Spleen (tissue), 11 donors: ENCODE measurements around the gene COL26A1. TPM values are rescaled to one million over a fixed set of nuclear protein-coding genes. Genes with fewer than 3 reads are reported as not detected.
A peak's percentile ranks its signal among the peaks of the same experiment; 100 is the strongest.

ENCODE experiments used
- DNase-seq: peaks from one replicate; pipeline ENCODE4 v3.0.0-alpha.2; 2020
- H3K27ac ChIP-seq, 8 donors: fragments of 200-600 bp; sonication (generic) in 7 of 8; 1 replicate in 4 of 8; 2 replicates in 4 of 8; pipeline versions ENCODE4 v1.5.0 to v1.8.0; 2016 to 2021; ENCODE audit warnings: inconsistent platforms in 4 of 8, mild to moderate bottlenecking in 4 of 8, moderate library complexity in 1 of 8
- H3K27me3 ChIP-seq, 7 donors: fragments of 200-600 bp; sonication (generic) in 6 of 7; replicated peaks in 1 of 7; 1 replicate in 4 of 7; 2 replicates in 3 of 7; pipeline versions ENCODE4 v1.5.0 to v1.8.0; 2016 to 2021; ENCODE audit warnings: inconsistent platforms in 3 of 7, mild to moderate bottlenecking in 1 of 7
- H3K36me3 ChIP-seq, 6 donors: fragments of 200-600 bp; sonication (generic) in 5 of 6; 1 replicate in 4 of 6; 2 replicates in 2 of 6; pipeline versions ENCODE4 v1.5.0 to v1.8.0; 2016 to 2021; ENCODE audit warnings: inconsistent platforms in 2 of 6
- H3K4me1 ChIP-seq, 6 donors: fragments of 200-600 bp; sonication (generic) in 5 of 6; 1 replicate in 3 of 6; 2 replicates in 3 of 6; pipeline versions ENCODE4 v1.5.0 to v1.8.0; 2016 to 2021; ENCODE audit warnings: inconsistent platforms in 3 of 6
- H3K4me3 ChIP-seq, 8 donors: fragments of 200-600 bp; sonication (generic) in 7 of 8; 1 replicate in 4 of 8; 2 replicates in 4 of 8; pipeline versions ENCODE4 v1.5.0 to v1.8.0; 2016 to 2021; ENCODE audit warnings: inconsistent platforms in 4 of 8, mild to moderate bottlenecking in 4 of 8, moderate library complexity in 2 of 8
- H3K9me3 ChIP-seq, 8 donors: fragments of 200-600 bp; sonication (generic) in 7 of 8; 1 replicate in 4 of 8; 2 replicates in 4 of 8; pipeline versions ENCODE4 v1.5.0 to v1.8.0; 2016 to 2021; ENCODE audit warnings: inconsistent platforms in 4 of 8
- CTCF ChIP-seq, 11 experiments: fragments of 200-600 bp in 7 of 11; fragments of 450-650 bp in 4 of 11; sonication (generic) in 4 of 11; IDR thresholded peaks in 8 of 11; conservative IDR thresholded peaks in 3 of 11; 1 replicate in 7 of 11; 2 replicates in 4 of 11; pipeline versions ENCODE4 v1.4.0 to v1.8.0; 2016 to 2021; ENCODE audit warnings: antibody characterized with exemption in 11 of 11, inconsistent platforms in 4 of 11, mild to moderate bottlenecking in 1 of 11
- POLR2A ChIP-seq, 3 donors: fragments of 450-650 bp; IDR thresholded peaks; one replicate each; pipeline ENCODE4 v1.5.1; 2017; ENCODE audit warnings: antibody characterized with exemption in 3 of 3, mild to moderate bottlenecking in 1 of 3
- POLR2AphosphoS5 ChIP-seq, 3 donors: sonication (generic); formaldehyde crosslinking; IDR thresholded peaks; one replicate each; pipeline ENCODE4 v1.5.1; 2017; ENCODE audit warnings: antibody characterized with exemption in 3 of 3
- WGBS, 5 donors: extraction: QIAGEN DNeasy Blood & Tissue Kit in 3 of 5; methylation state at CpG; one replicate each; pipeline versions ENCODE4 v1.1.5 to v1.1.7; 2013 to 2018; 5-methylcytosine and 5-hydroxymethylcytosine counted together
- intact Hi-C: fragments of 100-400 bp; cut with DNase I; formaldehyde crosslinking; loops from one replicate; pipeline ENCODE4 v1.15.0; 2023; ENCODE audit warnings: low total_unique reads
- polyA plus RNA-seq, 3 donors: library from polyadenylated mRNA; stranded (reverse); fragments of 200-250 nt; gene quantifications; one replicate each; pipeline ENCODE4 v1.2.1, GENCODE V29; 2013
- total RNA-seq, 7 donors: library from RNA; depleted of rRNA in 3 of 7; stranded (reverse); fragments of >200 nt in 3 of 7; fragmentation: NEBNext Ultra II Directional in 4 of 7; extraction: Animal tissue kit (Norgen Biotek cat#: 25700) in 4 of 7; gene quantifications; one replicate each; pipeline versions ENCODE4 v1.1.0 to v1.2.1, GENCODE V29; 2016 to 2021
- donor health status: healthy with polysubstance abuse.
- donor health status: DM: no; HTN: no; CAD: no; lungs with moderate emphysema.
- donor health status: DM: no; HTN: no; CAD: no.
- donor health status: Bipolar disorder and iron deficiency.
- donor health status: healthy.
- donor health status: DM: no; HTN: no; CAD: no.
- donor health status: DM: yes; HTN: yes; CAD: no.

Gene COL26A1
- total and polyA plus RNA-seq, 10 donors: 0.15 to 0.32 (median 0.22) TPM; not detected in 4

GRCh38 chr7:101321491-101322401, 40.9 kb upstream of the COL26A1 start, which contains the start of gene IFT22:
TSS of gene IFT22 (minus strand) at chr7:101321812. CDS start at chr7:101321709, 103 bp downstream.
- WGBS, 5 donors: 1 to 5% (median 2%) methylated on average over 21 to 69 of the region's 69 CpGs
- TF ChIP-seq POLR2A (IDR thresholded peaks at IDR 0.05): no peak
- peak; percentile 75 to 82 (median 80) for TF ChIP-seq POLR2AphosphoS5 (IDR thresholded peaks at IDR 0.05)
- TF ChIP-seq CTCF (IDR thresholded peaks at IDR 0.05 in 8 of 11, conservative IDR thresholded peaks at IDR 0.05 in 3 of 11): peak in 3 of 11 experiments; percentile 3 to 33 (median 14)
- Histone ChIP-seq H3K9me3 (no peaks in the 10 kb centered on the region), H3K4me3 (peak within 1 kb of the TSS; percentile 75 to 93 (median 80)), H3K27ac (peak within 1 kb of the TSS; percentile 55 to 90 (median 85)), H3K36me3 (peaks cover 0 to 11% (median 0%) of the 10 kb centered on the region in 6 donors), H3K27me3 (no peaks in the 10 kb centered on the region), H3K4me1 (peaks cover 6 to 20% (median 15%) of the 10 kb centered on the region in 6 donors)
- peak; percentile 97 for DNase-seq
- intact Hi-C loops: no loop called here

GRCh38 chr7:101328159-101328558, 34.5 kb upstream of the COL26A1 start:
- TF ChIP-seq POLR2AphosphoS5 (IDR thresholded peaks at IDR 0.05) (no peak), CTCF (IDR thresholded peaks at IDR 0.05 in 8 of 11, conservative IDR thresholded peaks at IDR 0.05 in 3 of 11) (no peak), POLR2A (IDR thresholded peaks at IDR 0.05) (no peak)

GRCh38 chr7:101330011-101330484, 32.6 kb upstream of the COL26A1 start:
- intact Hi-C loops: no loop called here
- Histone ChIP-seq H3K4me3 (no peak overlapping the region), H3K9me3 (no peaks in the 10 kb centered on the region), H3K4me1 (no peaks in the 10 kb centered on the region), H3K36me3 (no peaks in the 10 kb centered on the region), H3K27ac (no peak overlapping the region), H3K27me3 (peaks cover 0 to 32% (median 0%) of the 10 kb centered on the region in 7 donors)
- WGBS, 5 donors: 52 to 63% (median 59%) methylated on average over 15 of the region's 15 CpGs
- TF ChIP-seq CTCF (IDR thresholded peaks at IDR 0.05 in 8 of 11, conservative IDR thresholded peaks at IDR 0.05 in 3 of 11): no peak
- TF ChIP-seq POLR2AphosphoS5 (IDR thresholded peaks at IDR 0.05): no peak
- TF ChIP-seq POLR2A (IDR thresholded peaks at IDR 0.05): no peak
- DNase-seq: no peak

More at GRCh38 chr7:101328159-101328558, 34.5 kb upstream of the COL26A1 start:
- H3K36me3 ChIP-seq: no peaks in the 10 kb centered on the region
- H3K4me3 ChIP-seq: no peak overlapping the region
- H3K27me3 ChIP-seq: peaks cover 0 to 32% (median 0%) of the 10 kb centered on the region in 7 donors
- H3K9me3 ChIP-seq: no peaks in the 10 kb centered on the region
- intact Hi-C loops: no loop called here
- no peak overlapping the region for H3K27ac ChIP-seq
- no peaks in the 10 kb centered on the region for H3K4me1 ChIP-seq
- WGBS, 5 donors: 91 to 96% (median 92%) methylated on average over 5 of the region's 5 CpGs
- no peak for DNase-seq

- TF ChIP-seq POLR2AphosphoS5 (IDR thresholded peaks at IDR 0.05) (no peak), POLR2A (IDR thresholded peaks at IDR 0.05) (no peak), CTCF (IDR thresholded peaks at IDR 0.05 in 8 of 11, conservative IDR thresholded peaks at IDR 0.05 in 3 of 11) (no peak)
- H3K4me1 ChIP-seq: no peaks in the 10 kb centered on the region
These were observed 30.6 kb upstream of the COL26A1 start for GRCh38 chr7:101332026-101332425.

More at GRCh38 chr7:101332026-101332425, 30.6 kb upstream of the COL26A1 start:
- intact Hi-C loops: no loop called here
- no peak for DNase-seq
- Histone ChIP-seq H3K27me3 (peaks cover 0 to 32% (median 0%) of the 10 kb centered on the region in 7 donors), H3K36me3 (no peaks in the 10 kb centered on the region), H3K27ac (no peak overlapping the region), H3K4me3 (no peak overlapping the region), H3K9me3 (no peaks in the 10 kb centered on the region)
- WGBS, 5 donors: 90 to 94% (median 91%) methylated on average over 8 of the region's 8 CpGs
